ENCODE results near the gene PGK2. TPM values are rescaled to one million over a fixed set of nuclear protein-coding genes. Genes with fewer than 3 reads are reported as not detected.

Gene PGK2
- polyA plus RNA-seq, 1 experiment: not detected

DNA sequence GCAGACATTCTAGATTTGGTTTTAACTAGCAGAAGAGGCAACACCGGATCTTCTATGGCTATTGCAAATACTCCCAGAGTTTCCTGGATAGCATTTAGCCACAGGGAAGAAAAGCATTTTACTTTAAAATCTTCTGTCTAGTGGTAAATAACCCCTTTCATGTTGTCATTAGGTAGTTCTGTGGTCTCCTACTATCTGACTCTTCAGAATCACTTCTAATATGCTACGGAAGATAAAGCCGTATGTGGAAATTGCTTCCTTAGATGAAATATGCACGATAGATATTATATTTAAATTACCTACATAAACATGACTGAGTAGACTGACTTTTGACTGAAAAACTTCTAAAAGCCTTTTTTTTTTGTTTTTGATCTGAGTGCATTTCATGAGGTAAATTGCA lies 43.7 kb downstream of the PGK2 start:
- POLR2A ChIA-PET: no interaction called here
- H3K4me3 ChIP-seq (ENCODE audit: low read depth, low read length): no peak overlapping the region
- CTCF ChIA-PET: no interaction called here

DNA sequence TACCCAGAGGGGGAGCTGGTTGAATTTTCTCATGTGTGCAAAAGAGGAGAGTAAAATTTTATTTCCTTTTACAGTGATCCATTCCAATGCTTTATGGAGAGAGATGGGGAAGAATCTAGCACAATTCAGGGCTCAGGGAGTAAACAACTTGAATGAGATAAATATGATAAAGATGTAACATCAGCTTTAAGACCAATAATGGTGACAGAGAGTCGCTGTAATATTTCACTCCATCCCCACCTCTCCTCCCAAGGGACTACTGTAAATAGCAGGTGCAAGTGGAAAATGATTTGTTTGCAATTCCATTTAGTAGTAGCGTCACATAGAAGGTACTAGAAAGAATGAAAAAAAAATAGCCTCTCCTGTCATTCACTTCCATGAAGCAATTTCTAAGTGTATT lies 47.7 kb downstream of the PGK2 start:
- Histone ChIP-seq H3K36me3 (ENCODE audit: control insufficient read depth, insufficient read depth, low read length) (no peaks in the 10 kb centered on the region), H3K27me3 (ENCODE audit: control insufficient read depth, insufficient read depth, low read length) (no peaks in the 10 kb centered on the region), H3K4me3 (ENCODE audit: low read depth, low read length) (no peak overlapping the region)
- TF ChIP-seq CTCF (IDR thresholded peaks at IDR 0.05; ENCODE audit: insufficient read depth, low read depth, low read length): no peak
- ChIA-PET POLR2A (no interaction called here), CTCF (no interaction called here)
- no peak for DNase-seq (ENCODE audit: low read depth)

More for the DNA sequence above, 43.7 kb downstream of the PGK2 start:
- no peak for DNase-seq (ENCODE audit: low read depth)
- Histone ChIP-seq H3K36me3 (ENCODE audit: control insufficient read depth, insufficient read depth, low read length) (no peaks in the 10 kb centered on the region), H3K27me3 (ENCODE audit: control insufficient read depth, insufficient read depth, low read length) (no peaks in the 10 kb centered on the region)
- no peak for TF ChIP-seq CTCF (IDR thresholded peaks at IDR 0.05; ENCODE audit: insufficient read depth, low read depth, low read length)

GRCh38 chr6:49736017-49736508 lies 51.0 kb downstream of the PGK2 start:
- POLR2A ChIA-PET: no interaction called here
- no peak for TF ChIP-seq CTCF (IDR thresholded peaks at IDR 0.05; ENCODE audit: insufficient read depth, low read depth, low read length)
- no peaks in the 10 kb centered on the region for H3K27me3 ChIP-seq (ENCODE audit: control insufficient read depth, insufficient read depth, low read length)
- H3K36me3 ChIP-seq (ENCODE audit: control insufficient read depth, insufficient read depth, low read length): no peaks in the 10 kb centered on the region
- no peak for DNase-seq (ENCODE audit: low read depth)
- no peak overlapping the region for H3K4me3 ChIP-seq (ENCODE audit: low read depth, low read length)
- CTCF ChIA-PET: no interaction called here

Other genes with a start within 250 kb of the PGK2 start
- 0.22 and 0.32 TPM in 2 replicates for gene C6orf141, start 236.6 kb downstream of the PGK2 start, polyA plus RNA-seq (2011; rRNA removed)
- gene RHAG, start 150.4 kb downstream of the PGK2 start, polyA plus RNA-seq (2011; rRNA removed): not detected in 2 replicates
- gene CRISP2, start 73.7 kb downstream of the PGK2 start, polyA plus RNA-seq (2011; rRNA removed): not detected in 2 replicates
- not detected in 2 replicates for gene CRISP3, start 42.9 kb downstream of the PGK2 start, polyA plus RNA-seq (2011; rRNA removed)
- gene CRISP1, start 79.2 kb upstream of the PGK2 start, polyA plus RNA-seq (2011; rRNA removed): not detected in 2 replicates
- gene DEFB114, start 176.9 kb upstream of the PGK2 start, polyA plus RNA-seq (2011; rRNA removed): not detected in 2 replicates
- gene DEFB113, start 182.3 kb upstream of the PGK2 start, polyA plus RNA-seq (2011; rRNA removed): not detected in 2 replicates
- not detected in 2 replicates for gene DEFB110, start 234.7 kb upstream of the PGK2 start, polyA plus RNA-seq (2011; rRNA removed)

Data from BJ (cell line).